NCI-H128 (cell line): ENCODE measurements around the gene BCL2L1.
A peak's percentile ranks its signal among the peaks of the same experiment; 100 is the strongest.

Experiments
- DNase-seq: peaks from one replicate; lab custom pipeline; 2025; ENCODE audit not compliant: unreplicated experiment; lab: John Stamatoyannopoulos, UW

BCL2L1 gene

DNA sequence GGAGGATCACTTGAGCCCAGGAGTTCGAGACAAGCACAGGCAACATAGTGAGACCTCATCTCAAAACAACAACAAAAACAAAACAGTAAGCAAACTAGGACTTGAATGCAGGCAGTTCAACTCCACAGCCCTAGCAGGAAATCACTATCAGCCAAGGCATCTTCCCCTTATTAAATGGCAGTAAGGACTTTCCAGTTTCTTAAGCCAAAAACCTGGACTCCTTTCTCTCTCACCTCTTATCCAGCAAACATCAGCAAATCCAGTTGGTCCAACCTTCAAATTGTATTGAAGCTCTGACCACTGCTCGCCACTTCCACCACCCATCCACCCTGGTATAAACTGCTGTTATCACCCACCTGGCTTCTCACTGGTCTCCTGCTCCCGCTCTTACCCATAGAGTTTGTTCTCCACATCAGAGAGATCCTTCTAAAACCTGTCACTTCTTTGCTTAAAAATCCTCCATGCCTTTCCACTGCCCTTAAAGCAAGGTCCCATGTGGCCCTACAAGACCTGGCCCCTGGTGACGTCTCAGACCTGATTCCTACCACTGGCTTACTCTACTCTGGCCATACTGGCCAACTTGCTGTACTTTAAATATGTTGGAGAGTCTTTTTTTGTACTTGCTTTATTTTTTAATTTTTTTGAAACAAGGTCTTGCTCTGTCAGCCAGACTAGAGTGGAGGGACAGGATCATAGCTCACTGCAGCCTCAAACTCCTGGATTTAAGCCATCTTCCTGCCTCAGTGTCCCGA is 27.6 kb downstream of the BCL2L1 start:
- no peak for DNase-seq

GRCh38 chr20:31693987-31694661 is 28.5 kb downstream of the BCL2L1 start:
- peak; percentile 12 for DNase-seq

DNA sequence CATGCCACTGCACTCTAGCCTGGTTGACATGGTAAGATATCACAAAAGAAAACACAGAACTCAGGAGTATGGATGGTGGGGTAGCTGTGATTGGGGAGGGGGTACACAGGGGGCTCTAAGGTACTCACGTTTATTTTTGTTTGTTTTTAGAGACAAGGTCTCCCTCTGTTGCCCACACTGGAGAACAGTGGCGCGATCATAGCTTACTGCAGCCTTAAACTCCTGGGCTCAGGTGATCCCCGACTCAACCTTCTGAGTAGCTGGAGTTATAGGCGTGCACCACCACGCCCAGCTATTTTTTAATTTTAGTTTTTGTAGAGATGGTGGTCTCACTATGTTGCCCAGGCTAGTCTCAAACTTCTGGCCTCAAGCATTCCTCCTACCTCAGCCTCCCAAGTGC is 29.3 kb downstream of the BCL2L1 start:
- no peak for DNase-seq

DNA sequence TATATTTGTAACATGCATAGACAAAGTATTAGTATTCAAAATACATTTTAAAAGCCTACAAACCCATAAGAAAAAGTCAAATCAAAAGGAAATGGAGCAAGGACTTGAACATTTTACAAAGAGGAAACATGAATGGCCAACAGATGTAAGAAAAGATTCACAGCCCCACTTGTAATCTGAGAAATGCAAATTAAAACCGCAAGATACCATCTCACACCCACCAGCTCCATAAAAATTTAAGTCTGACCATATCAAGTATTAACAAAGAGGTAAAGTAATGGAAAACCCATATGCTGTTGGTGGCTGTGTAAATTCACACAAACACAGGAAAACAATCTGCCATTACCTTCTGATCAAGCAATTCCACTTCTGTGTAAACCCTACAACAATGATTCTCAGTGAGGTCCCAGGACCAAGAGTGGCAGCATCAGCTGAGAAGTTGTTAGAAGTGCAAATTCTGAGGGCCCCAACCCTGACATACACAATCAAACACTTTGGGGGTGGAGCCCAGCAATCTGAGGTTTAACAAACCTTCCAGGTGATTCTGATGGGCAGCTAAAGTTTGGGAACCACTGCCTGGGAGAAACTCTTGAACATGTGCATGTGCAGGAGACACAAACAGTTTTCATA is 30.9 kb downstream of the BCL2L1 start:
- DNase-seq, result no peak

- DNase-seq, result no peak
Measured at GRCh38 chr20:31690124-31690666, 32.5 kb downstream of the BCL2L1 start.

- no peak for DNase-seq
Measured at GRCh38 chr20:31689141-31689540, 33.5 kb downstream of the BCL2L1 start.

GRCh38 chr20:31687777-31688176 is 34.9 kb downstream of the BCL2L1 start:
- DNase-seq, result no peak

DNA sequence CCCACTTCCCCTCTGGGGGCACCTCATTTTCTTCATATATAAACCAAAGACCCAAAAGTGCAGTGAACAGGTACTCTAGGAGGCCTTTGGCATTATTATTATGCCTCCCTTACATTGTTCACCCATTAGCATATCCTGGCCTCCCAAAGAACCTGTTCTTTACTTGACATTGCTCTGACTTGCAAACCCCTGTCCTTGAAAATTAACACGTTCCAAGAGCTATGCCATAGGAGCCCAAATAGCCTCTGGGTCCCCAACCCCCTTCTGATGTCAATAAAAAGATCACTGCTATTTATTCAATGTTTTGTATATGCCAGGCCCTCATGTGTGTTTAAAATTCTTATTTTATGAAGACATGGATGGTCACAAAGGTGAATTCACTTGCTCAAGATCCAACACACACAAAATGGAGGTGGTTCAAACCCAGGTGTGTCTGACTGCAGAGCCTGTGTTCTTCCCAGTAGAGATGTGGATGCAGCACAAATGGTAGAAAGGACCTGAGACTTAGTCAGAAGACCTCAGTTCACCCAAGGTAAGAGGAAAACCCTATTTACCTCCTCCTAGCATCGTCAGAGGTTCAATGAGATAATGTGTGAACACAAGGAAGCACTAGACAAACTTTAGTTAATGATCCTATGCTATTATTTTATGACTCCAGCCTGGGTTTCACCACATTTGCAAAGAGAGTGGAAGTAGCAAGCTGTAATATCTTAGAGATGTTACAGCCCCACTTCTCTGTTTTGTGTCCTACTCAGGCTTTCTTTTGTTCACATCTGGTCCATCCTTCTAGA is 36.6 kb downstream of the BCL2L1 start:
- no peak for DNase-seq

- no peak for DNase-seq
Measured at GRCh38 chr20:31684153-31685015, 38.3 kb downstream of the BCL2L1 start.

DNA sequence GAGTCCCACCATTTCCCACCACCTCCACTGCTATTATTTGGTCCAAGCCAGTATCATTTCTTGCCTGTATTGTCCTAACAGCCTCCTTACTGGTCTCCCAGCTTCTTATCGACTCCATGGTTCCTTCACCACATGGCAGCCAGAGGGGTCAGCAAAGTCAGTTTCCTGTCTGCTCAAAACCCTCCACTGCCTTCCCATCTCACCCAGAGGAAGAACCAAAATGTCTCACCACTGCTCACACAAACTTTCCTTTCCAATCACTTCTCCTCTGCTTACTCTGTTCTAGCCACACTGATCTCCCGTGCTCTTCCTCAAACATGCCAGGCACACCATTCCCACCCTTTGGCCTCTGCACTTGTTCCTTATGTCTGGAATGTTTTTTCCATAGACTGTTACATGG is 39.7 kb downstream of the BCL2L1 start:
- no peak for DNase-seq

DNA sequence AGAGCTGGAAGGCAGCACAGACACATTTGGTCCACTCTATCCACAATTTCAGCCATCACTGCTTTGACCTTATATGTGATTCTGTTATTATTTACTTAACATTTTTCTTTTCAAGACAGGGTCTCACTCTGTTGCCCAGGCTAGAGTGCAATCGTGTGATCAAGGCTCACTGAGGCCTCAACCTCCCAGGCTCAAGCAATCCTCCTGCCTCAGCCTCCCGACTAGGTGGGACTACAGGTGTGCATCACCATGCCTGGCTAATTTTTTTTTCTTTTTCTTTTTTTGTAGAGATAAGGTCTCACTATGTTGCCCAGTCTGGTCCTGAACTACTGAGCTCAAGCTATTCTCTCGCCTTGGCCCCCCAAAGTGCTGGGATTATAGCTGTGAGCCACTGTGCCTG is 40.3 kb downstream of the BCL2L1 start:
- DNase-seq, result no peak

- DNase-seq, result no peak
Measured at GRCh38 chr20:31681769-31682168, 40.9 kb downstream of the BCL2L1 start.

- DNase-seq, result no peak
Measured at GRCh38 chr20:31681128-31681727, 41.4 kb downstream of the BCL2L1 start.

GRCh38 chr20:31680286-31681127 is 42.2 kb downstream of the BCL2L1 start:
- no peak for DNase-seq

GRCh38 chr20:31679357-31680285 is 43.0 kb downstream of the BCL2L1 start:
- no peak for DNase-seq

DNA sequence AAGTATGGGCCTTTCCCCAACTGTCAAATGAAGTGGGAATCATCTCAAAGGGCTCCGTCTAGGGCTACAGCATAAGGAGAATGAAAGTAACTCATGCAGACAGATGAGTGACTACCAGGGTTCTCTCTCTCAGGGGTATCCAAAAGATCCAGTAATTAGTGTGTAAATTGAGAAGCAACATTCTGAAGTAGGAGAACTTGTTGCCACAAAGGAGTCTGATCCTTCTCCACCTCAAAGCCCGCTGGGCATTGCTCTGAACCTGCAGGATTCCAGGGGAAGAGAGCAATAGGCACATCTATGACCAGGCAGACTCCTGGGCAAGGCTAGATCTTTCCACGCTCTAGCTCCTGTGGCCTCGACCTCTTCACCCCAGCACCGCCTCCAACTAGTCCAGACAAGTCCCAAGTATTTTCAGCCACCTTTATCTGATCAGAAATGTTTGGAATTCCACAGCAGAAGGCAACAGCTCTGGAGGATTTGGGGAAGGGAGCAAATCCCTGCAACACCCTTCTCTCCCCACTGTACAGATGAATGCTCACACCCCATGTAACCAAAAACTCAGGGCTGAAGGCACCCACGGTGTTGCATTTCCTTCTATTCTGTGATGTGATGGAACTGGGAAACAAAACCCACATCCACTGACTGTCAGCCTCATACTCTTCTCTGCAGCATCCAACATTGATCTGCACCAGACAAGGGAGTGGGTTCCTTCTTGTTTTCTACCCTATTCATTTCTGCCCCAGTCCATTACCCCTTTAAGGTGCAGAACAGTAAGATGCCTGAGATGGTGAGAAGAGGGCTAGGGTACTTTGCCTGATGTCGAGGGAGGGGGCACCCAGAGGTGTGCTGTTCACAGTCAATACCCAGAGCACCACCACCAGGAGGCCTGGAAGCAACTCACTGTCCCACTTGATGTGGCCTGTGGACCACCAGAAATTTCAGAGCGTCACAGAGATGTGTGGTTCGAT is 44.0 kb downstream of the BCL2L1 start:
- DNase-seq, result no peak
